Activated naive CD8-positive, alpha-beta T cell (primary cell): ENCODE results near the gene PAQR8.
A peak's percentile ranks its signal among the peaks of the same experiment; 100 is the strongest.

Source experiments
- H3K27ac Mint-ChIP-seq: one replicate; pipeline ENCODE4 v1.8.0; 2021; ENCODE audit warnings: mixed read lengths
- H3K27me3 Mint-ChIP-seq: one replicate; pipeline ENCODE4 v1.8.0; 2021; ENCODE audit warnings: mixed read lengths
- H3K36me3 Mint-ChIP-seq: one replicate; pipeline ENCODE4 v1.8.0; 2021; ENCODE audit warnings: mixed read lengths
- H3K4me1 Mint-ChIP-seq: one replicate; pipeline ENCODE4 v1.8.0; 2021; ENCODE audit warnings: low read depth, mixed read lengths
- H3K4me3 Mint-ChIP-seq: one replicate; pipeline ENCODE4 v1.8.0; 2021; ENCODE audit warnings: mild to moderate bottlenecking, mixed read lengths
- H3K9me3 Mint-ChIP-seq: one replicate; pipeline ENCODE4 v1.8.0; 2021; ENCODE audit warnings: low read depth, mixed read lengths

Gene PAQR8

GRCh38 chr6:52362443-52363227, 684 bp downstream of the PAQR8 start:
- H3K4me1 Mint-ChIP-seq = peaks cover 54% of the 10 kb centered on the region
- no peaks in the 10 kb centered on the region for H3K9me3 Mint-ChIP-seq
- peaks cover 5% of the 10 kb centered on the region for H3K36me3 Mint-ChIP-seq
- peak overlapping the region; percentile 99 for H3K4me3 Mint-ChIP-seq
- H3K27me3 Mint-ChIP-seq = no peaks in the 10 kb centered on the region
- H3K27ac Mint-ChIP-seq = peak overlapping the region; percentile 97

GRCh38 chr6:52363228-52363867, 1.4 kb downstream of the PAQR8 start:
- Mint-ChIP-seq H3K4me1 (peaks cover 61% of the 10 kb centered on the region), H3K27me3 (no peaks in the 10 kb centered on the region), H3K9me3 (no peaks in the 10 kb centered on the region), H3K4me3 (peak overlapping the region; percentile 99), H3K27ac (peak overlapping the region; percentile 97), H3K36me3 (peaks cover 8% of the 10 kb centered on the region)

- Mint-ChIP-seq H3K9me3 (no peaks in the 10 kb centered on the region), H3K27me3 (no peaks in the 10 kb centered on the region), H3K36me3 (peaks cover 8% of the 10 kb centered on the region), H3K27ac (peak overlapping the region; percentile 78), H3K4me3 (peak overlapping the region; percentile 99), H3K4me1 (peaks cover 74% of the 10 kb centered on the region)
Measured at GRCh38 chr6:52364480-52365166, 2.7 kb downstream of the PAQR8 start.

- Mint-ChIP-seq H3K9me3 (no peaks in the 10 kb centered on the region), H3K27ac (peak overlapping the region; percentile 34), H3K36me3 (peaks cover 8% of the 10 kb centered on the region), H3K4me1 (peaks cover 81% of the 10 kb centered on the region), H3K4me3 (peak overlapping the region; percentile 3), H3K27me3 (no peaks in the 10 kb centered on the region)
Measured at GRCh38 chr6:52365317-52365716, 3.4 kb downstream of the PAQR8 start.

GRCh38 chr6:52365866-52366540, 4.1 kb downstream of the PAQR8 start:
- peaks cover 88% of the 10 kb centered on the region for H3K4me1 Mint-ChIP-seq
- peaks cover 12% of the 10 kb centered on the region for H3K36me3 Mint-ChIP-seq
- H3K9me3 Mint-ChIP-seq = no peaks in the 10 kb centered on the region
- no peak overlapping the region for H3K4me3 Mint-ChIP-seq
- peak overlapping the region; percentile 34 for H3K27ac Mint-ChIP-seq
- no peaks in the 10 kb centered on the region for H3K27me3 Mint-ChIP-seq

GRCh38 chr6:52368002-52368401, 6.1 kb downstream of the PAQR8 start:
- H3K27me3 Mint-ChIP-seq = no peaks in the 10 kb centered on the region
- H3K4me1 Mint-ChIP-seq = peaks cover 89% of the 10 kb centered on the region
- no peak overlapping the region for H3K4me3 Mint-ChIP-seq
- peaks cover 14% of the 10 kb centered on the region for H3K36me3 Mint-ChIP-seq
- H3K9me3 Mint-ChIP-seq = no peaks in the 10 kb centered on the region
- peak overlapping the region; percentile 79 for H3K27ac Mint-ChIP-seq

- peaks cover 5% of the 10 kb centered on the region for H3K9me3 Mint-ChIP-seq
- H3K27ac Mint-ChIP-seq = peak overlapping the region; percentile 79
- H3K4me1 Mint-ChIP-seq = peaks cover 86% of the 10 kb centered on the region
- H3K4me3 Mint-ChIP-seq = no peak overlapping the region
- no peaks in the 10 kb centered on the region for H3K27me3 Mint-ChIP-seq
- H3K36me3 Mint-ChIP-seq = peaks cover 24% of the 10 kb centered on the region
Measured at GRCh38 chr6:52369234-52369633, 7.3 kb downstream of the PAQR8 start.

- peak overlapping the region; percentile 67 for H3K27ac Mint-ChIP-seq
- peaks cover 26% of the 10 kb centered on the region for H3K36me3 Mint-ChIP-seq
- no peak overlapping the region for H3K4me3 Mint-ChIP-seq
- no peaks in the 10 kb centered on the region for H3K27me3 Mint-ChIP-seq
- peaks cover 9% of the 10 kb centered on the region for H3K9me3 Mint-ChIP-seq
- H3K4me1 Mint-ChIP-seq = peaks cover 83% of the 10 kb centered on the region
Measured at GRCh38 chr6:52371656-52372191, 9.8 kb downstream of the PAQR8 start.

GRCh38 chr6:52373151-52373690, 11.3 kb downstream of the PAQR8 start:
- Mint-ChIP-seq H3K27me3 (no peaks in the 10 kb centered on the region), H3K4me3 (no peak overlapping the region), H3K36me3 (peaks cover 18% of the 10 kb centered on the region), H3K9me3 (peaks cover 9% of the 10 kb centered on the region), H3K4me1 (peaks cover 83% of the 10 kb centered on the region), H3K27ac (peak overlapping the region; percentile 87)

GRCh38 chr6:52374247-52374646, 12.3 kb downstream of the PAQR8 start:
- Mint-ChIP-seq H3K4me1 (peaks cover 76% of the 10 kb centered on the region), H3K4me3 (no peak overlapping the region), H3K27ac (peak overlapping the region; percentile 87), H3K36me3 (peaks cover 20% of the 10 kb centered on the region), H3K27me3 (no peaks in the 10 kb centered on the region), H3K9me3 (peaks cover 9% of the 10 kb centered on the region)

- Mint-ChIP-seq H3K4me1 (peaks cover 71% of the 10 kb centered on the region), H3K27me3 (no peaks in the 10 kb centered on the region), H3K27ac (peak overlapping the region; percentile 16), H3K9me3 (peaks cover 9% of the 10 kb centered on the region), H3K4me3 (peak overlapping the region; percentile 4), H3K36me3 (peaks cover 17% of the 10 kb centered on the region)
Measured at GRCh38 chr6:52375780-52376556, 14.0 kb downstream of the PAQR8 start.

GRCh38 chr6:52376763-52377162, 14.8 kb downstream of the PAQR8 start:
- Mint-ChIP-seq H3K27ac (peak overlapping the region; percentile 86), H3K4me1 (peaks cover 74% of the 10 kb centered on the region), H3K27me3 (no peaks in the 10 kb centered on the region), H3K9me3 (peaks cover 9% of the 10 kb centered on the region), H3K36me3 (peaks cover 17% of the 10 kb centered on the region), H3K4me3 (peak overlapping the region; percentile 58)

- no peaks in the 10 kb centered on the region for H3K27me3 Mint-ChIP-seq
- H3K9me3 Mint-ChIP-seq = peaks cover 9% of the 10 kb centered on the region
- peaks cover 14% of the 10 kb centered on the region for H3K36me3 Mint-ChIP-seq
- peak overlapping the region; percentile 59 for H3K4me3 Mint-ChIP-seq
- H3K4me1 Mint-ChIP-seq = peaks cover 73% of the 10 kb centered on the region
- H3K27ac Mint-ChIP-seq = peak overlapping the region; percentile 88
Measured at GRCh38 chr6:52377538-52378221, 15.7 kb downstream of the PAQR8 start.
